Astrocyte (in vitro differentiated cells and primary cell): ENCODE data around the gene BOLA1. TPM values are rescaled to one million over a fixed set of nuclear protein-coding genes. Genes with fewer than 3 reads are reported as not detected.
A peak's percentile ranks its signal among the peaks of the same experiment; 100 is the strongest.

Experiments used
- DNase-seq: peaks from one replicate; pipeline ENCODE4 v3.0.0-alpha.2; 2010; ENCODE audit warnings: low read depth
- FAIRE-seq: peaks from 2 replicates; lab custom pipeline; 2011; peaks lifted over from hg19 to GRCh38; lab: Jason Lieb, UNC
- H2AFZ ChIP-seq: 2 replicates; pipeline ENCODE4 v1.6.0; 2012; ENCODE audit warnings: low read depth, low read length, inconsistent platforms
- H3K27ac ChIP-seq: 2 replicates; pipeline ENCODE4 v1.5.1; 2011; ENCODE audit warnings: low read depth, low read length, inconsistent platforms
- H3K27me3 ChIP-seq: 2 replicates; pipeline ENCODE4 v1.6.0; 2011; ENCODE audit warnings: low read length, inconsistent platforms; ENCODE audit not compliant: insufficient read depth
- H3K36me3 ChIP-seq: 2 replicates; pipeline ENCODE4 v1.5.1; 2011; ENCODE audit warnings: low read length, inconsistent platforms; ENCODE audit not compliant: insufficient read depth
- H3K4me1 ChIP-seq: 2 replicates; pipeline ENCODE4 v1.5.1; 2011; ENCODE audit warnings: low read length, inconsistent platforms; ENCODE audit not compliant: insufficient read depth
- H3K4me2 ChIP-seq: 2 replicates; pipeline ENCODE4 v1.6.0; 2012; ENCODE audit warnings: low read length, inconsistent platforms
- H3K4me3 ChIP-seq: 2 replicates; pipeline ENCODE4 v1.5.1; 2011; ENCODE audit warnings: low read depth, mild to moderate bottlenecking, low read length, inconsistent platforms; ENCODE audit not compliant: insufficient read depth
- H3K79me2 ChIP-seq: 2 replicates; pipeline ENCODE4 v1.6.0; 2012; ENCODE audit warnings: mild to moderate bottlenecking, low read length, inconsistent platforms; ENCODE audit not compliant: insufficient read depth
- H3K9ac ChIP-seq: 2 replicates; pipeline ENCODE4 v1.6.0; 2012; ENCODE audit warnings: mild to moderate bottlenecking, low read length, inconsistent platforms
- H3K9me3 ChIP-seq: 2 replicates; pipeline ENCODE4 v1.5.1; 2012; ENCODE audit warnings: low read depth, mild to moderate bottlenecking, low read length, inconsistent platforms; ENCODE audit not compliant: insufficient read depth
- H4K20me1 ChIP-seq: 2 replicates; pipeline ENCODE4 v1.6.0; 2012; ENCODE audit warnings: low read length, inconsistent platforms; ENCODE audit not compliant: insufficient read depth
- H3K27ac Mint-ChIP-seq: one replicate; pipeline ENCODE4 v1.8.0; 2021; ENCODE audit warnings: mild to moderate bottlenecking, mixed read lengths; ENCODE audit not compliant: unreplicated experiment
- H3K27me3 Mint-ChIP-seq: one replicate; pipeline ENCODE4 v1.8.0; 2021; ENCODE audit warnings: low read depth, mixed read lengths; ENCODE audit not compliant: unreplicated experiment
- H3K36me3 Mint-ChIP-seq: one replicate; pipeline ENCODE4 v1.8.0; 2021; ENCODE audit warnings: low read depth, mixed read lengths; ENCODE audit not compliant: unreplicated experiment
- H3K4me1 Mint-ChIP-seq: one replicate; pipeline ENCODE4 v1.8.0; 2021; ENCODE audit warnings: low read depth, mixed read lengths; ENCODE audit not compliant: unreplicated experiment
- H3K4me3 Mint-ChIP-seq: one replicate; pipeline ENCODE4 v1.8.0; 2021; ENCODE audit warnings: mild to moderate bottlenecking, moderate library complexity, mixed read lengths; ENCODE audit not compliant: unreplicated experiment
- H3K9me3 Mint-ChIP-seq: one replicate; pipeline ENCODE4 v1.8.0; 2021; ENCODE audit warnings: mild to moderate bottlenecking, mixed read lengths; ENCODE audit not compliant: unreplicated experiment
- EZH2 ChIP-seq: IDR thresholded peaks from 2 replicates; pipeline ENCODE4 v1.6.1; 2012; ENCODE audit warnings: mild to moderate bottlenecking, low read length, inconsistent platforms; ENCODE audit not compliant: insufficient read depth
- total RNA-seq: library from RNA; stranded (reverse); gene quantifications from 2 replicates; pipeline ENCODE4 v1.2.1, GENCODE V29; 2021
- TF ChIP-seq, protein P1 (sequence below): IDR thresholded peaks from 2 replicates; pipeline ENCODE4 v1.5.1; 2011; ENCODE audit warnings: low read depth, mild to moderate bottlenecking, inconsistent platforms, low read length, moderate library complexity; ENCODE audit not compliant: insufficient read depth

The BOLA1 gene
- total RNA-seq, 1 donor from 2014 or later: 6.1 TPM

DNA sequence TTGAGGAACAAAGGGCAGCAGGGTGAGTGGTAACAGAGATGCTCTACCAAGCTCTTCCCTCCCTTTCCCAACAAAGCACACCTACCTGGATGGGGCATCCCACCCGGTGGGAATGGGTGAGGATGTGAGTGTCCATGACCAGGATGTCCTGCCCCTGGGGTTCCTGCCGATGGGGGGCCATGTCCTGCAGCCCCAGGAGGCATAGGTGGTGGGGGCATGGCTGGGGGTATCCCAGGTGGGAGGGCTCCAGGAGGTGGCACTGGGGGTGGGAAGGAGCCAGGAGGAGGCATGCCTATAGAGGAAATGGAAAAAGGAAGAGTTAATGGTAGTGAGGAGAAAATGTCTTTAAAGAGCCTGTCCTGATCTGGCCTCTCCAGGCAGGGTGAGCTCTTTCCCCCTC is 26.4 kb downstream of the BOLA1 start:
- Histone ChIP-seq H3K27me3 (no peaks in the 10 kb centered on the region), H3K79me2 (peaks cover 34% of the 10 kb centered on the region), H2AFZ (no peak overlapping the region), H3K4me3 (no peak overlapping the region), H3K4me1 (peaks cover 21% of the 10 kb centered on the region), H3K4me2 (peak overlapping the region; percentile 92), H4K20me1 (peaks cover 37% of the 10 kb centered on the region), H3K36me3 (peaks cover 44% of the 10 kb centered on the region), H3K27ac (no peak overlapping the region), H3K9me3 (no peaks in the 10 kb centered on the region), H3K9ac (no peak overlapping the region)
- Mint-ChIP-seq H3K4me3 (peak overlapping the region; percentile 100), H3K4me1 (peaks cover 28% of the 10 kb centered on the region), H3K27ac (peak overlapping the region; percentile 63), H3K36me3 (peaks cover 32% of the 10 kb centered on the region), H3K27me3 (no peaks in the 10 kb centered on the region), H3K9me3 (peaks cover 2% of the 10 kb centered on the region)
- no peak for DNase-seq
- no peak for FAIRE-seq
- TF ChIP-seq, protein P1, sequence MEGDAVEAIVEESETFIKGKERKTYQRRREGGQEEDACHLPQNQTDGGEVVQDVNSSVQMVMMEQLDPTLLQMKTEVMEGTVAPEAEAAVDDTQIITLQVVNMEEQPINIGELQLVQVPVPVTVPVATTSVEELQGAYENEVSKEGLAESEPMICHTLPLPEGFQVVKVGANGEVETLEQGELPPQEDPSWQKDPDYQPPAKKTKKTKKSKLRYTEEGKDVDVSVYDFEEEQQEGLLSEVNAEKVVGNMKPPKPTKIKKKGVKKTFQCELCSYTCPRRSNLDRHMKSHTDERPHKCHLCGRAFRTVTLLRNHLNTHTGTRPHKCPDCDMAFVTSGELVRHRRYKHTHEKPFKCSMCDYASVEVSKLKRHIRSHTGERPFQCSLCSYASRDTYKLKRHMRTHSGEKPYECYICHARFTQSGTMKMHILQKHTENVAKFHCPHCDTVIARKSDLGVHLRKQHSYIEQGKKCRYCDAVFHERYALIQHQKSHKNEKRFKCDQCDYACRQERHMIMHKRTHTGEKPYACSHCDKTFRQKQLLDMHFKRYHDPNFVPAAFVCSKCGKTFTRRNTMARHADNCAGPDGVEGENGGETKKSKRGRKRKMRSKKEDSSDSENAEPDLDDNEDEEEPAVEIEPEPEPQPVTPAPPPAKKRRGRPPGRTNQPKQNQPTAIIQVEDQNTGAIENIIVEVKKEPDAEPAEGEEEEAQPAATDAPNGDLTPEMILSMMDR: no peak
- TF ChIP-seq EZH2: no peak

DNA sequence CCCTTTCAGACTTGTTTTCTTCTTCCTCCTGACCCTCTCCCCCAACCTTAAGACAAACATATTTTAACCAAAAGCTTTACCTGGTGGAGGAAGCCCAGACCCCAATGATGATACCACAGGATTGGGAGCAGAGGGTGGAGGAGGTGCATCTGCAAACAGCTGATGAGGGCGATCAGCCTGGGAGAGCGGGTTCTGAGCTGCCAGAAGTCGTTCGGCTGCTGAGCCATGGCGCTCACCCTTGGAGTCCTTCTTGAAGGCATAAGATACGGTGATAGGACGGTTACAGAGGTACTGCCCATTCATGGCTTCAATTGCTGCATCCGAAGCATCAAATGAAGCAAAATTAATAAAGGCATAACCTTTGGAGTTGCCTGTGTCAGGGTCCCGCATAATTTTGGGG is 26.9 kb downstream of the BOLA1 start:
- peak overlapping the region; percentile 84 for H3K4me3 ChIP-seq
- H3K27me3 ChIP-seq: no peaks in the 10 kb centered on the region
- FAIRE-seq: no peak
- Mint-ChIP-seq H3K9me3 (peaks cover 2% of the 10 kb centered on the region), H3K27ac (peak overlapping the region; percentile 63), H3K27me3 (no peaks in the 10 kb centered on the region), H3K36me3 (peaks cover 36% of the 10 kb centered on the region), H3K4me1 (peaks cover 30% of the 10 kb centered on the region), H3K4me3 (peak overlapping the region; percentile 100)
- H2AFZ ChIP-seq: no peak overlapping the region
- no peak for DNase-seq
- H3K36me3 ChIP-seq: peaks cover 44% of the 10 kb centered on the region
- no peaks in the 10 kb centered on the region for H3K9me3 ChIP-seq
- H3K27ac ChIP-seq: no peak overlapping the region
- peak overlapping the region; percentile 93 for H3K9ac ChIP-seq
- peaks cover 34% of the 10 kb centered on the region for H3K79me2 ChIP-seq
- H4K20me1 ChIP-seq: peaks cover 37% of the 10 kb centered on the region
- no peak for TF ChIP-seq EZH2
- TF ChIP-seq, protein P1: no peak
- peak overlapping the region; percentile 92 for H3K4me2 ChIP-seq
- peaks cover 24% of the 10 kb centered on the region for H3K4me1 ChIP-seq

DNA sequence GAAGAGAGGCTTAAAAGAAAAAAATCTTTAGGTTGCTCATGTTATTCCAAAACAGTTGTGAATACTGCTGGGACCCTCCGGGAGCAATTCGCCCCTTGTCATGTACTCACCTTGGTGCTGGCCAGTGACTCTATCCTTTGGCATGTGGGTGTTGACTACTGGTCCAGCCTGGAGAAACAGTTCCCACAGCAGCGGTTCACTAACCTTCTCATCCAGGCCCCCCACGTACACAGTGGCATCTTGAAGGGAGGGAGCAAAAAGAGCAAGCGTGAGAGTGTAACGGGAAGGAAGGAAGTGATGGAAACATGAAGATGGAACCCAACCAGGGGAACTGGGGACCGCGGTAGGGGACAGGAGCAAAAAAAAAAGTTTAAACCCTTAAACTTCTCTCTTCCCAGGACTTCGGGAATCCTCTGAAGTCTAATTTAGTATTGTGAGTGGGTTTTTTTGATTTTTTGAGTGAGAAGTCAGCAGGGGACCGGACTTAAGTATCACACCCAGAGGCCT is 27.7 kb downstream of the BOLA1 start:
- H3K9me3 ChIP-seq: no peaks in the 10 kb centered on the region
- peaks cover 34% of the 10 kb centered on the region for H3K79me2 ChIP-seq
- H3K4me1 ChIP-seq: peaks cover 31% of the 10 kb centered on the region
- Mint-ChIP-seq H3K9me3 (peaks cover 2% of the 10 kb centered on the region), H3K27ac (peak overlapping the region; percentile 98), H3K36me3 (peaks cover 38% of the 10 kb centered on the region), H3K4me3 (peak overlapping the region; percentile 100), H3K4me1 (peaks cover 32% of the 10 kb centered on the region), H3K27me3 (no peaks in the 10 kb centered on the region)
- peak overlapping the region; percentile 92 for H3K4me2 ChIP-seq
- peak overlapping the region; percentile 84 for H3K4me3 ChIP-seq
- H3K9ac ChIP-seq: peak overlapping the region; percentile 93
- no peaks in the 10 kb centered on the region for H3K27me3 ChIP-seq
- FAIRE-seq: no peak
- H2AFZ ChIP-seq: peak overlapping the region; percentile 66
- peaks cover 39% of the 10 kb centered on the region for H3K36me3 ChIP-seq
- TF ChIP-seq, protein P1: no peak
- TF ChIP-seq EZH2: no peak
- peak overlapping the region; percentile 88 for H3K27ac ChIP-seq
- DNase-seq: no peak
- peaks cover 37% of the 10 kb centered on the region for H4K20me1 ChIP-seq
